Neural cell (in vitro differentiated cells): ENCODE data around the gene PTPRU.

Experiments
- EP300 ChIP-seq: fragments of 450-650 bp; conservative IDR thresholded peaks from 2 replicates; pipeline ENCODE4 v1.6.1; 2014; ENCODE audit warnings: antibody characterized with exemption, mild to moderate bottlenecking, moderate library complexity; ENCODE audit not compliant: poor library complexity, severe bottlenecking
- MXI1 ChIP-seq: fragments of 450-650 bp; conservative IDR thresholded peaks from 2 replicates; pipeline ENCODE4 v1.6.1; 2014; ENCODE audit warnings: antibody characterized with exemption, mild to moderate bottlenecking; ENCODE audit not compliant: poor library complexity, severe bottlenecking
- POLR2AphosphoS5 ChIP-seq: IDR thresholded peaks from 2 replicates; pipeline ENCODE4 v1.6.1; 2012
- TAF1 ChIP-seq: IDR thresholded peaks from 2 replicates; pipeline ENCODE4 v1.6.1; 2012; ENCODE audit warnings: low read depth
- TF ChIP-seq, protein P1 (sequence below): fragments of 450-650 bp; IDR thresholded peaks from 2 replicates; pipeline ENCODE4 v1.5.1; 2014; ENCODE audit warnings: antibody characterized with exemption, mild to moderate bottlenecking, moderate library complexity; ENCODE audit not compliant: poor library complexity, severe bottlenecking
- TF ChIP-seq, protein P2 (sequence below): IDR thresholded peaks from 2 replicates; pipeline ENCODE4 v1.6.1; 2012; ENCODE audit warnings: borderline replicate concordance

DNA sequence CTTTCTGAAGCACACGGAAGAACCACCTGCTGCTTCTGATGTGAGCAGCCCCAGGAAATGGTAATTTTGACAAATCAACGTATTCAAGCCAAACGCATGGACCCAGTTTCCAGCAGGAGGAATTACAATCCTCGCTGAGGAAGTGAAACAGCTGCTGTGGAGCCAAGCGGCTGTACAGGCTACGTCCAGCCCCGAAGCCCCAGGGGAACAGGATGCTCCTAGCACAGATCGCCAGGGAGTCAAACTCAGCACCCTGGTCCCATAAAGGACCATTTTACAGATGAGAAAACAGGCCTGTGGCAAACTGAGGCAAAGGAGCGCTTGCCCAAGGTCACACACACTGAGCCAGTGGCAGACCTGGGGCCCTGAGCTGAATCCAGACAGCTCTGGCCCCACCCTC is 108.0 kb downstream of the PTPRU start:
- no peak for TF ChIP-seq MXI1
- TF ChIP-seq, protein P1, sequence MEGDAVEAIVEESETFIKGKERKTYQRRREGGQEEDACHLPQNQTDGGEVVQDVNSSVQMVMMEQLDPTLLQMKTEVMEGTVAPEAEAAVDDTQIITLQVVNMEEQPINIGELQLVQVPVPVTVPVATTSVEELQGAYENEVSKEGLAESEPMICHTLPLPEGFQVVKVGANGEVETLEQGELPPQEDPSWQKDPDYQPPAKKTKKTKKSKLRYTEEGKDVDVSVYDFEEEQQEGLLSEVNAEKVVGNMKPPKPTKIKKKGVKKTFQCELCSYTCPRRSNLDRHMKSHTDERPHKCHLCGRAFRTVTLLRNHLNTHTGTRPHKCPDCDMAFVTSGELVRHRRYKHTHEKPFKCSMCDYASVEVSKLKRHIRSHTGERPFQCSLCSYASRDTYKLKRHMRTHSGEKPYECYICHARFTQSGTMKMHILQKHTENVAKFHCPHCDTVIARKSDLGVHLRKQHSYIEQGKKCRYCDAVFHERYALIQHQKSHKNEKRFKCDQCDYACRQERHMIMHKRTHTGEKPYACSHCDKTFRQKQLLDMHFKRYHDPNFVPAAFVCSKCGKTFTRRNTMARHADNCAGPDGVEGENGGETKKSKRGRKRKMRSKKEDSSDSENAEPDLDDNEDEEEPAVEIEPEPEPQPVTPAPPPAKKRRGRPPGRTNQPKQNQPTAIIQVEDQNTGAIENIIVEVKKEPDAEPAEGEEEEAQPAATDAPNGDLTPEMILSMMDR, result no peak
- no peak for TF ChIP-seq POLR2AphosphoS5
- TF ChIP-seq, protein P2, sequence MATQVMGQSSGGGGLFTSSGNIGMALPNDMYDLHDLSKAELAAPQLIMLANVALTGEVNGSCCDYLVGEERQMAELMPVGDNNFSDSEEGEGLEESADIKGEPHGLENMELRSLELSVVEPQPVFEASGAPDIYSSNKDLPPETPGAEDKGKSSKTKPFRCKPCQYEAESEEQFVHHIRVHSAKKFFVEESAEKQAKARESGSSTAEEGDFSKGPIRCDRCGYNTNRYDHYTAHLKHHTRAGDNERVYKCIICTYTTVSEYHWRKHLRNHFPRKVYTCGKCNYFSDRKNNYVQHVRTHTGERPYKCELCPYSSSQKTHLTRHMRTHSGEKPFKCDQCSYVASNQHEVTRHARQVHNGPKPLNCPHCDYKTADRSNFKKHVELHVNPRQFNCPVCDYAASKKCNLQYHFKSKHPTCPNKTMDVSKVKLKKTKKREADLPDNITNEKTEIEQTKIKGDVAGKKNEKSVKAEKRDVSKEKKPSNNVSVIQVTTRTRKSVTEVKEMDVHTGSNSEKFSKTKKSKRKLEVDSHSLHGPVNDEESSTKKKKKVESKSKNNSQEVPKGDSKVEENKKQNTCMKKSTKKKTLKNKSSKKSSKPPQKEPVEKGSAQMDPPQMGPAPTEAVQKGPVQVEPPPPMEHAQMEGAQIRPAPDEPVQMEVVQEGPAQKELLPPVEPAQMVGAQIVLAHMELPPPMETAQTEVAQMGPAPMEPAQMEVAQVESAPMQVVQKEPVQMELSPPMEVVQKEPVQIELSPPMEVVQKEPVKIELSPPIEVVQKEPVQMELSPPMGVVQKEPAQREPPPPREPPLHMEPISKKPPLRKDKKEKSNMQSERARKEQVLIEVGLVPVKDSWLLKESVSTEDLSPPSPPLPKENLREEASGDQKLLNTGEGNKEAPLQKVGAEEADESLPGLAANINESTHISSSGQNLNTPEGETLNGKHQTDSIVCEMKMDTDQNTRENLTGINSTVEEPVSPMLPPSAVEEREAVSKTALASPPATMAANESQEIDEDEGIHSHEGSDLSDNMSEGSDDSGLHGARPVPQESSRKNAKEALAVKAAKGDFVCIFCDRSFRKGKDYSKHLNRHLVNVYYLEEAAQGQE, result no peak
- TF ChIP-seq EP300, result no peak
- TF ChIP-seq TAF1, result no peak
